ENCODE data around the gene FXYD6. TPM values are rescaled to one million over a fixed set of nuclear protein-coding genes. Genes with fewer than 3 reads are reported as not detected.

The FXYD6 gene
- total RNA-seq, 1 experiment from 2014 or later, result 0.54 TPM

GRCh38 chr11:117824571-117825537, 51.6 kb downstream of the FXYD6 start, which contains the start of gene FXYD2:
Gene FXYD2 (minus strand): TSS chr11:117824744. CDS start chr11:117824678, 66 bp downstream.
- CTCF ChIA-PET, result interaction anchor here (0.6 to 2.0 kb wide), 3 partner anchors 80 to 235 kb away, joined by 3 to 14 read pairs (median 8); no protein-coding TSS in a partner anchor
- Histone ChIP-seq H3K36me3 (ENCODE audit: control insufficient read depth, insufficient read depth, low read length) (no peaks in the 10 kb centered on the region), H3K27ac (ENCODE audit: low read length) (no peak within 1 kb of the TSS), H3K4me3 (ENCODE audit: low read depth in 2 of 2, low read length in 2 of 2) (no peak within 1 kb of the TSS), H3K9me3 (ENCODE audit: control insufficient read depth, insufficient read depth, low read depth, low read length) (no peaks in the 10 kb centered on the region), H3K27me3 (ENCODE audit: control insufficient read depth, insufficient read depth, low read length) (peaks cover 4% of the 10 kb centered on the region; the same call in 1 of the 2 replicates), H3K4me1 (ENCODE audit: control insufficient read depth, insufficient read depth, low read length) (no peaks in the 10 kb centered on the region)
- ATAC-seq, result no peak
- BruUV-seq (replicated peaks), result no TSS peak
- DNase-seq (ENCODE audit: low read depth, low spot score), result no peak
- TF ChIP-seq TCF7L2 (IDR thresholded peaks at IDR 0.05; ENCODE audit: low read depth, low read length), result no peak
- TF ChIP-seq CTCF (IDR thresholded peaks at IDR 0.05), result no peak
- no peak for TF ChIP-seq POLR2AphosphoS5 (IDR thresholded peaks at IDR 0.05; ENCODE audit: low read depth, low read length)
- no peak for TF ChIP-seq REST (IDR thresholded peaks at IDR 0.05; ENCODE audit: insufficient read depth in 1 of 2, low read depth in 2 of 2, low read length in 1 of 2)
- no peak for TF ChIP-seq SIN3A (IDR thresholded peaks at IDR 0.05; ENCODE audit: borderline replicate concordance, insufficient read depth, low read depth, low read length)
- intact Hi-C loops (cut with micrococcal nuclease; ENCODE audit: unreplicated experiment) (loop anchor here (5.0 kb wide), 1 partner anchor 227 kb away; no protein-coding TSS in a partner anchor), in situ Hi-C loops (cut with HindIII; ENCODE audit: low pct_unique_long_range_greater_than_20kb, low sequenced_read_pairs) (loop anchor here (25.0 kb wide), 1 partner anchor 388 kb away; no protein-coding TSS in a partner anchor)
- POLR2A ChIA-PET, result interaction anchor here (0.6 kb wide), 2 partner anchors 229 to 309 kb away, joined by 3 to 4 read pairs; no protein-coding TSS in a partner anchor

GRCh38 chr11:117823946-117824420, 52.5 kb downstream of the FXYD6 start:
- TF ChIP-seq POLR2AphosphoS5 (IDR thresholded peaks at IDR 0.05; ENCODE audit: low read depth, low read length), result no peak
- no peak for TF ChIP-seq TCF7L2 (IDR thresholded peaks at IDR 0.05; ENCODE audit: low read depth, low read length)
- TF ChIP-seq SIN3A (IDR thresholded peaks at IDR 0.05; ENCODE audit: borderline replicate concordance, insufficient read depth, low read depth, low read length), result no peak
- no peak for TF ChIP-seq REST (IDR thresholded peaks at IDR 0.05; ENCODE audit: insufficient read depth in 1 of 2, low read depth in 2 of 2, low read length in 1 of 2)
- no peak for TF ChIP-seq CTCF (IDR thresholded peaks at IDR 0.05)
- no peak for DNase-seq (ENCODE audit: low read depth, low spot score)
- no peak for ATAC-seq
- no TSS peak for BruUV-seq (replicated peaks)
- ChIA-PET CTCF (interaction anchor here (2.0 kb wide), 1 partner anchor 123 kb away, joined by 14 read pairs; no protein-coding TSS in a partner anchor), POLR2A (no interaction called here)
- no peaks in the 10 kb centered on the region for H3K4me1 ChIP-seq (ENCODE audit: control insufficient read depth, insufficient read depth, low read length)
- in situ Hi-C loops (cut with HindIII; ENCODE audit: low pct_unique_long_range_greater_than_20kb, low sequenced_read_pairs), result loop anchor here (25.0 kb wide), 1 partner anchor 387 kb away; no protein-coding TSS in a partner anchor
- H3K27ac ChIP-seq (ENCODE audit: low read length), result no peak overlapping the region
- H3K36me3 ChIP-seq (ENCODE audit: control insufficient read depth, insufficient read depth, low read length), result no peaks in the 10 kb centered on the region
- H3K27me3 ChIP-seq (ENCODE audit: control insufficient read depth, insufficient read depth, low read length), result peaks cover 4% of the 10 kb centered on the region; the same call in 1 of the 2 replicates
- intact Hi-C loops (cut with micrococcal nuclease; ENCODE audit: unreplicated experiment), result loop anchor here (5.0 kb wide), 1 partner anchor 228 kb away; no protein-coding TSS in a partner anchor
- H3K4me3 ChIP-seq (ENCODE audit: low read depth in 2 of 2, low read length in 2 of 2), result no peak overlapping the region
- H3K9me3 ChIP-seq (ENCODE audit: control insufficient read depth, insufficient read depth, low read depth, low read length), result no peaks in the 10 kb centered on the region

Measured in Panc1 (cell line).